Measurements from ENCODE around the gene GRIK4. TPM values are rescaled to one million over a fixed set of nuclear protein-coding genes. Genes with fewer than 3 reads are reported as not detected.
"Not testable (repeated sequence)": the region's sequence is repeated elsewhere in the genome, so short reads cannot be mapped to it uniquely, and the experiment has no call there.

The GRIK4 gene
- total RNA-seq, 1 donor from 2014 or later = 4.5 TPM

GRCh38 chr11:120577624-120578363 lies 66.2 kb downstream of the GRIK4 start:
- H3K4me1 Mint-ChIP-seq (ENCODE audit: unreplicated experiment) = peaks cover 7% of the 10 kb centered on the region

GRCh38 chr11:120578596-120579154 lies 67.1 kb downstream of the GRIK4 start:
- H3K27me3 Mint-ChIP-seq (ENCODE audit: unreplicated experiment) = peaks cover 2% of the 10 kb centered on the region
- H3K36me3 Mint-ChIP-seq (ENCODE audit: low read depth, unreplicated experiment) = peaks cover 3% of the 10 kb centered on the region
- no peak overlapping the region for H3K4me3 Mint-ChIP-seq (ENCODE audit: unreplicated experiment)
- TF ChIP-seq CTCF (IDR thresholded peaks at IDR 0.05; ENCODE audit: unreplicated experiment) = no peak
- no peak for DNase-seq (ENCODE audit: low spot score)
- no peak overlapping the region for H3K27ac Mint-ChIP-seq (ENCODE audit: unreplicated experiment)
- H3K9me3 Mint-ChIP-seq (ENCODE audit: unreplicated experiment) = no peaks in the 10 kb centered on the region
- peaks cover 7% of the 10 kb centered on the region for H3K4me1 Mint-ChIP-seq (ENCODE audit: unreplicated experiment)

More at GRCh38 chr11:120577624-120578363, 66.2 kb downstream of the GRIK4 start:
- no peak for TF ChIP-seq CTCF (IDR thresholded peaks at IDR 0.05; ENCODE audit: unreplicated experiment)
- Mint-ChIP-seq H3K9me3 (ENCODE audit: unreplicated experiment) (no peaks in the 10 kb centered on the region), H3K36me3 (ENCODE audit: low read depth, unreplicated experiment) (peaks cover 3% of the 10 kb centered on the region), H3K27me3 (ENCODE audit: unreplicated experiment) (peaks cover 5% of the 10 kb centered on the region), H3K27ac (ENCODE audit: unreplicated experiment) (no peak overlapping the region), H3K4me3 (ENCODE audit: unreplicated experiment) (no peak overlapping the region)
- no peak for DNase-seq (ENCODE audit: low spot score)

GRCh38 chr11:120579611-120580031 lies 68.1 kb downstream of the GRIK4 start:
- Mint-ChIP-seq H3K27me3 (ENCODE audit: unreplicated experiment) (peaks cover 2% of the 10 kb centered on the region), H3K27ac (ENCODE audit: unreplicated experiment) (no peak overlapping the region), H3K4me1 (ENCODE audit: unreplicated experiment) (peaks cover 7% of the 10 kb centered on the region), H3K4me3 (ENCODE audit: unreplicated experiment) (no peak overlapping the region), H3K36me3 (ENCODE audit: low read depth, unreplicated experiment) (peaks cover 3% of the 10 kb centered on the region), H3K9me3 (ENCODE audit: unreplicated experiment) (no peaks in the 10 kb centered on the region)
- TF ChIP-seq CTCF (IDR thresholded peaks at IDR 0.05; ENCODE audit: unreplicated experiment) = no peak
- no peak for DNase-seq (ENCODE audit: low spot score)

GRCh38 chr11:120581313-120581712 lies 69.8 kb downstream of the GRIK4 start:
- no peak overlapping the region for H3K4me3 Mint-ChIP-seq (ENCODE audit: unreplicated experiment)
- H3K27me3 Mint-ChIP-seq (ENCODE audit: unreplicated experiment) = peaks cover 2% of the 10 kb centered on the region
- H3K36me3 Mint-ChIP-seq (ENCODE audit: low read depth, unreplicated experiment) = peaks cover 3% of the 10 kb centered on the region
- TF ChIP-seq CTCF (IDR thresholded peaks at IDR 0.05; ENCODE audit: unreplicated experiment) = no peak
- peaks cover 15% of the 10 kb centered on the region for H3K4me1 Mint-ChIP-seq (ENCODE audit: unreplicated experiment)
- H3K27ac Mint-ChIP-seq (ENCODE audit: unreplicated experiment) = no peak overlapping the region
- no peak for DNase-seq (ENCODE audit: low spot score)
- no peaks in the 10 kb centered on the region for H3K9me3 Mint-ChIP-seq (ENCODE audit: unreplicated experiment)

- not testable (repeated sequence) for H3K4me3 Mint-ChIP-seq (ENCODE audit: unreplicated experiment); H3K27me3 Mint-ChIP-seq (ENCODE audit: unreplicated experiment); H3K36me3 Mint-ChIP-seq (ENCODE audit: low read depth, unreplicated experiment); H3K9me3 Mint-ChIP-seq (ENCODE audit: unreplicated experiment); DNase-seq (ENCODE audit: low spot score); H3K27ac Mint-ChIP-seq (ENCODE audit: unreplicated experiment)
- H3K4me1 Mint-ChIP-seq (ENCODE audit: unreplicated experiment) = peaks cover 14% of the 10 kb centered on the region
These were observed 71.0 kb downstream of the GRIK4 start for GRCh38 chr11:120582535-120582934.
